Hepatocyte (in vitro differentiated cells): ENCODE data around the gene KLHL26.

Experiments
- CTCF ChIP-seq: fragments of 200-600 bp; sonication (generic); IDR thresholded peaks from 2 replicates; pipeline ENCODE4 v1.5.1; 2016; ENCODE audit warnings: antibody characterized with exemption, mild to moderate bottlenecking; ENCODE audit not compliant: poor library complexity
- EZH2 ChIP-seq: fragments of 200-600 bp; sonication (generic); IDR thresholded peaks from 2 replicates; pipeline ENCODE4 v1.6.1; 2016; ENCODE audit warnings: antibody characterized with exemption, mild to moderate bottlenecking, borderline replicate concordance

DNA sequence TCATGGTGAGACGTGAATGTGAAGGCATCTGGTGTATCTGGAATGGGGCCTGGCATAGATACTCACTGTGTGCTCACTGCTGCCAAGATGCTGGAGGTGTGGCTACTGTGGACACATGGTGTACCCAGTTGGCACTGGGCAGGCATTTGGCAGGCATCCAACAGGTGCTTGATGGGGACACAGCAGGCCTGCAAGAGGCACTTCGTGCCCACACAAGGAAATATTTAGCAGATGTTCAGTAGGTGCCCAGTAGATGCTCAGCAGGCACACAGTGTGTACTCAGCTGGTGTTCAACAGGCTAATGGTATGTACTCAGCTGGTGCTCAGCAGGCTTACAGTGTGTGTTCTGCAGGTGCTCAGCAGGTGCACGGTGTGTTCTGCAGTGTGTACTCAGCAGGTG is 60.9 kb downstream of the KLHL26 start:
- TF ChIP-seq CTCF (no peak), EZH2 (no peak)
